PFSK-1 (cell line): ENCODE measurements around the gene ZNF584.

Experiments used
- POLR2AphosphoS5 ChIP-seq: IDR thresholded peaks from 2 replicates; pipeline ENCODE4 v1.6.1; 2012; ENCODE audit warnings: low read depth, mild to moderate bottlenecking, control low read depth, low read length, moderate library complexity
- REST ChIP-seq, 2 experiments: IDR thresholded peaks; 2 replicates each; pipeline versions ENCODE4 v1.6.1 to v1.8.0; 2011 to 2012; ENCODE audit warnings: low read depth in 2 of 2, low read length in 2 of 2, control low read depth in 1 of 2, inconsistent platforms in 1 of 2, mild to moderate bottlenecking in 1 of 2, moderate library complexity in 1 of 2; ENCODE audit not compliant: insufficient read depth in 1 of 2

DNA sequence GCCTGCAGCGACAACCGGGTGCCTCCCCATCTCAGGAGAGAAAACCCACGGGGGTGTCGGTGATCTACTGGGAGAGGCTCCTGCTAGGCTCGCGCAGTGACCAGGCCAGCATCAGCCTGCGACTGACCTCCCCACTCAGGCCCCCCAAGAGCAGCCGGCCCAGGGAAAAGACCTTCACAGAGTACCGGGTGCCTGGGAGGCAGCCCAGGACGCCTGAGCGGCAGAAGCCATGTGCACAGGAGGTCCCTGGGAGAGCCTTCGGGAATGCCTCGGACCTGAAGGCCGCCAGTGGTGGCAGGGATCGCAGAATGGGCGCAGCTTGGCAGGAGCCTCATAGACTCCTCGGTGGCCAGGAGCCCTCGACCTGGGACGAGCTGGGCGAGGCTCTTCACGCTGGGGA lies 46.9 kb downstream of the ZNF584 start:
- TF ChIP-seq REST (IDR thresholded peaks at IDR 0.05; ENCODE audit: insufficient read depth in 1 of 2, low read depth in 2 of 2, low read length in 2 of 2): no peak
- no peak for TF ChIP-seq POLR2AphosphoS5
